Kidney epithelial cell (primary cell): ENCODE results near the gene PTPRT. TPM values are rescaled to one million over a fixed set of nuclear protein-coding genes. Genes with fewer than 3 reads are reported as not detected.

ENCODE experiments used
- DNase-seq: peaks from one replicate; pipeline ENCODE4 v3.0.0-alpha.2; 2010; ENCODE audit warnings: low read depth
- H3K27me3 ChIP-seq: 2 replicates; pipeline ENCODE4 v1.6.0; 2011; ENCODE audit warnings: low read length; ENCODE audit not compliant: control insufficient read depth, insufficient read depth
- H3K36me3 ChIP-seq: 2 replicates; pipeline ENCODE4 v1.5.1; 2011; ENCODE audit warnings: low read length; ENCODE audit not compliant: control insufficient read depth, insufficient read depth
- H3K4me3 ChIP-seq: 2 replicates; pipeline ENCODE4 v1.5.1; 2011; ENCODE audit warnings: low read depth, mild to moderate bottlenecking, control low read depth, low read length
- CTCF ChIP-seq: IDR thresholded peaks from 2 replicates; pipeline ENCODE4 v1.5.1; 2011; ENCODE audit warnings: mild to moderate bottlenecking, moderate library complexity, low read length, control low read depth, inconsistent platforms; ENCODE audit not compliant: insufficient read depth, poor library complexity, severe bottlenecking
- total RNA-seq: library from RNA; depleted of rRNA; stranded (reverse); fragments of >200 nt; gene quantifications from 2 replicates; pipeline ENCODE4 v1.2.3, GENCODE V29; 2015

The PTPRT gene
- total RNA-seq, 1 donor from 2014 or later, result 0.25 TPM

- H3K36me3 ChIP-seq, result no peaks in the 10 kb centered on the region
- no peak for DNase-seq
- TF ChIP-seq CTCF, result no peak
- no peak overlapping the region for H3K4me3 ChIP-seq
- no peaks in the 10 kb centered on the region for H3K27me3 ChIP-seq
These were observed 221.0 kb downstream of the PTPRT start for GRCh38 chr20:42968746-42969145.

GRCh38 chr20:42963796-42964195 lies 225.9 kb downstream of the PTPRT start:
- TF ChIP-seq CTCF, result no peak
- no peaks in the 10 kb centered on the region for H3K36me3 ChIP-seq
- no peaks in the 10 kb centered on the region for H3K27me3 ChIP-seq
- H3K4me3 ChIP-seq, result no peak overlapping the region
- no peak for DNase-seq

GRCh38 chr20:42961771-42962170 lies 227.9 kb downstream of the PTPRT start:
- no peaks in the 10 kb centered on the region for H3K36me3 ChIP-seq
- DNase-seq, result no peak
- no peak for TF ChIP-seq CTCF
- no peak overlapping the region for H3K4me3 ChIP-seq
- no peaks in the 10 kb centered on the region for H3K27me3 ChIP-seq

- H3K36me3 ChIP-seq, result no peaks in the 10 kb centered on the region
- H3K4me3 ChIP-seq, result no peak overlapping the region
- no peak for TF ChIP-seq CTCF
- no peaks in the 10 kb centered on the region for H3K27me3 ChIP-seq
- no peak for DNase-seq
These were observed 229.7 kb downstream of the PTPRT start for GRCh38 chr20:42959996-42960395.

- Histone ChIP-seq H3K4me3 (no peak overlapping the region), H3K36me3 (no peaks in the 10 kb centered on the region), H3K27me3 (no peaks in the 10 kb centered on the region)
- no peak for TF ChIP-seq CTCF
- no peak for DNase-seq
These were observed 231.2 kb downstream of the PTPRT start for GRCh38 chr20:42958367-42959069.

GRCh38 chr20:42957704-42958095 lies 232.0 kb downstream of the PTPRT start:
- no peak for TF ChIP-seq CTCF
- H3K4me3 ChIP-seq, result no peak overlapping the region
- no peaks in the 10 kb centered on the region for H3K27me3 ChIP-seq
- H3K36me3 ChIP-seq, result no peaks in the 10 kb centered on the region
- no peak for DNase-seq
